ENCODE results near the gene IFNAR1. TPM values are rescaled to one million over a fixed set of nuclear protein-coding genes. Genes with fewer than 3 reads are reported as not detected.

The IFNAR1 gene
- 10 to 100 TPM; 30.7 to 33.1 TPM for total RNA-seq
- long read RNA-seq, full-length matches to known transcripts: 21 of 28 reads
- long read RNA-seq, partial matches to known transcripts: 1 of 28 reads
- long read RNA-seq, other reads (novel, unspliced or antisense): 6 of 28 reads

DNA sequence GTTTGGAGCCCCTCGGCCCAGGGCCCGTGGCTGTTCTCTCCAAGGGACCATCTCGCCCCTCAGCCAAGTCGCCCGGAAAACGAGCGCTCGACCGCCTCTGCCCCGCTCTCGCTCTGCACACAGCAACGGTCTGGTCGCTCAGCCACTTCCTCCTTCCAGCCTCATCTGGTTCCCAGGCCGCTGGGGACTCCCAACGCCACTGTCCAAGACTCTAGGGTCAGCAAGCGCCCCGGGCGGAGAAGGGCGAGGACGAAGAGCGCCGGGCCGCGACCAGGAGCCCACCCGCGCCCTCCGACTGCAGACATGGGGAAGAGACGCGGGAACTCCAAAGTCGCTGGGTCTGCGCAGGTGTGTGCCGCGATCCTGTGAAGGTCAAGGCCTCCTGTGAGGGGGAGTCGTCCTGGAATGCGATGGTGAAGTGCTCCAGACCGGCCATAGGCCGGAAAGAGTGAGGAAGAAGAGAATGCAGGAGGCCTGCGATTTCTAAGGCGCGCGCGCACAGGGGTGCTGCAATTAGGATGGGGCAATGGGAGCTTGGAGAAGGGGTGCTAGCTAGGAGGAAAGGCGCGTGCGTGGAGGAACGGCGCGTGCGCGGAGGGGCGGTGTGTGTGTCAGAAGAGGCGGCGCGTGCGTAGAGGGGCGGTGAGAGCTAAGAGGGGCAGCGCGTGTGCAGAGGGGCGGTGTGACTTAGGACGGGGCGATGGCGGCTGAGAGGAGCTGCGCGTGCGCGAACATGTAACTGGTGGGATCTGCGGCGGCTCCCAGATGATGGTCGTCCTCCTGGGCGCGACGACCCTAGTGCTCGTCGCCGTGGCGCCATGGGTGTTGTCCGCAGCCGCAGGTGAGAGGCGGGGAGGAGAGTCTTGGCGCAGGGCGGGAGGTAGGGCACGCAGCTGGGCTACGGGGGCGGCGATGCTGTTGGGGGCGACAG, at the start of gene IFNAR1:
TSS of gene IFNAR1 (plus strand) at position 680 of the 931 bp plus-strand sequence. CDS start at position 766, 86 bp downstream.
- DNase-seq: peak; percentile 100
- ATAC-seq: peak; percentile 97 to 98
- intact Hi-C loops (cut with DNase I): no loop called here

DNA sequence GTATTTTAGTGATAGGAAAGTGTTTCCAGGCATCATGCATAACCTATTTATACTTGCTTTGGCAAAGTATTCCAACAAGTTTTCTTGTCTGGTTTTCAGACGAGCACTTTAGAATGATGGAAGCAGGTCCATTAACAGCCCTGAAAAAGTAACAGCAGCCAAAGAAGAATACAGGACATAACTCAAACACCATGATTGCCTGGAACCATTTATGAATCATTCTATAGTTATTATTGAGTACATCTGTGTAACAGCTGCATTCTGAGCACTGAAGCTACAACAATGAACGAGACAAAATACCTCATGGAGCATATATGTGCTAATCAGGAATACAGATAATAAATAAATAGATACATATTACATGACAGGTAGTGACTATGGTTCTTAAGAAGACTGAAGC, 46.0 kb upstream of the IFNAR1 start:
- intact Hi-C loops (cut with DNase I): no loop called here

DNA sequence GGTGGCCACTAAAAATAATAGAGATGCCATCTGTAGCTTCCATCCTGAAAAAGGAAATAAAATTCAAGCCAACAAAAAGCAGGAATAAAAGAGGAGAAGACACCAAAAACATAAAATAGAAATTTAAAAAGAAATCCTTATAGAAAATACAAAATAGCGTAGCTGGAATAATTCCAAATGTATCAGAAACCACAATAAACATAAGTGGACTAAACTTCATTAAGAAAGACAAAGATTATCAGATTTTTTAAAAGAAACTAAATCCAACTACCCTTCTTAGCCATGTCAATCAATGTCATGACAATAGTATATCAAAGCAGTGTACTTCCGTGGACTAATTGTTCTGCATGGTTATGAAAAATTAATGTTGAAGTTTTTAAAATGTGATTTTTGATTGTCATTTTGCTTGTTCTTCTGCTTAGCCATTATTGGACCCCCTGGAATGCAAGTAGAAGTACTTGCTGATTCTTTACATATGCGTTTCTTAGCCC, 45.4 kb upstream of the IFNAR1 start:
- no peak for ATAC-seq

More for the DNA sequence above, 46.0 kb upstream of the IFNAR1 start:
- ATAC-seq (no peak), DNase-seq (no peak)

DNA sequence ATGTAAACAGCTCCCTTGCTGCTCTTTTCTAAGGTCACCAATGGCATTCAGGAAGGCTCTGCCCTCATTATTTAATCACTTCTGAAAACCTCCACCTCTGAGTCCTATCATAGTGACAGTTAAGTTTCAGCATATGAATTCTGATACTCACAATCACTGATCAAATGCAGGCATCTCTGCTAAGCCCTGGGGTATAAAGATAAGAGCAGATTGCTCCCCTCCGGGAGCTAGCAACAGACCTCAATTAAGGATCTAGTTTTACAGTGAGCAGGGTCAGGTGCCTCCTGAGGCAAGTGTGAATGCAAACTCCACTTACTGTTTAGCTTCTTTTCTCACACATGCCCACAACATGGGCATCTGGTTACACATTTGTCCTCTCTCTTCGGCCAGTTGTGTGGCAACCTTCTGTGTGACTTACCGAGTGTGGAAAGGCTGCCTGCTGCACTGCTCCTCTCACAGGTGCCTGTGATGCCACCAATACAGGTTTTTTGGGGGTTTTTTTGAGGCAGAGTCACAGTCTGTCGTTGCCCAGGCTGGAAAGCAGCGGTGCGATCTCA, 43.6 kb upstream of the IFNAR1 start:
- intact Hi-C loops (cut with DNase I): no loop called here
- DNase-seq (no peak), ATAC-seq (no peak)

More for the DNA sequence above, 45.4 kb upstream of the IFNAR1 start:
- no peak for DNase-seq
- intact Hi-C loops (cut with DNase I): no loop called here

DNA sequence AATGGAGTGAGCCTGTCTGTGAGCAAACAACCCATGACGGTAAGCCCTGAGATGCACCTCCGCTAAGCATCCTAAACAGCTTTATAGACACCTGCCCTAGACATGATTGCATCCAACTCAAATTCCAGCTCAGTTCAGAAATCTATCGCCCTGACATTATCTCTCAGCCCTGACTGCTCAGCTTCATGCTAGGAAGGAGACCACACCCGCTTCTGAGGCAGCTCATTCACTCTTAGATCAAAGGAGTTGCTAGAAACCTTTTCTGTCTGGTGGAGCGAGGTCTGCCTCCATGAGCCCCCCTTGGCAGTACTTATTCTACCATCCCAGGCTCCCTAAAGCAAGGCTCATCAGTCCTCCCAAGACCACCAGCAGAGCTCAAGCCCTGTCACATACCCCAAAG, 41.6 kb upstream of the IFNAR1 start:
- intact Hi-C loops (cut with DNase I): no loop called here
- DNase-seq: no peak
- ATAC-seq: no peak

DNA sequence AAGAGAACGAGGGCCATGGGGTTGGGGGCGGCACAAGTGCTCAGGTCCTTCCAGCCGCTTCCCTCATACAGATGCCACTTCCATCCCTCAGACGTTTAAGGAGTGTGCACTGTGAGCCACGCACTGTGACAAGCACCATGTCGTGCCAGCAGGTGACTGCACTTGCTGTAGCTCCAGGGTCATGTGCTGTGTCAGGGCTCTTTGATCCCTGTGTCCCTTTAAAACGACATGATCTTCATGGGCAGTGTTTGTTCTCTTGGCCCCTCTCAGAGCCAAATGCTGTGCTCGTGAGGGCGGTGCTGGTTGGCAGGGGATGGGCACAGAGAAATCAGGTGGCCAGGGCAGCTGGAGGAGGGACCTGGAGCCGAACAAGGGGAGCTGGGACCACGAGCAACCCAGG, 38.7 kb upstream of the IFNAR1 start:
- ATAC-seq: no peak
- intact Hi-C loops (cut with DNase I): no loop called here
- DNase-seq: no peak

DNA sequence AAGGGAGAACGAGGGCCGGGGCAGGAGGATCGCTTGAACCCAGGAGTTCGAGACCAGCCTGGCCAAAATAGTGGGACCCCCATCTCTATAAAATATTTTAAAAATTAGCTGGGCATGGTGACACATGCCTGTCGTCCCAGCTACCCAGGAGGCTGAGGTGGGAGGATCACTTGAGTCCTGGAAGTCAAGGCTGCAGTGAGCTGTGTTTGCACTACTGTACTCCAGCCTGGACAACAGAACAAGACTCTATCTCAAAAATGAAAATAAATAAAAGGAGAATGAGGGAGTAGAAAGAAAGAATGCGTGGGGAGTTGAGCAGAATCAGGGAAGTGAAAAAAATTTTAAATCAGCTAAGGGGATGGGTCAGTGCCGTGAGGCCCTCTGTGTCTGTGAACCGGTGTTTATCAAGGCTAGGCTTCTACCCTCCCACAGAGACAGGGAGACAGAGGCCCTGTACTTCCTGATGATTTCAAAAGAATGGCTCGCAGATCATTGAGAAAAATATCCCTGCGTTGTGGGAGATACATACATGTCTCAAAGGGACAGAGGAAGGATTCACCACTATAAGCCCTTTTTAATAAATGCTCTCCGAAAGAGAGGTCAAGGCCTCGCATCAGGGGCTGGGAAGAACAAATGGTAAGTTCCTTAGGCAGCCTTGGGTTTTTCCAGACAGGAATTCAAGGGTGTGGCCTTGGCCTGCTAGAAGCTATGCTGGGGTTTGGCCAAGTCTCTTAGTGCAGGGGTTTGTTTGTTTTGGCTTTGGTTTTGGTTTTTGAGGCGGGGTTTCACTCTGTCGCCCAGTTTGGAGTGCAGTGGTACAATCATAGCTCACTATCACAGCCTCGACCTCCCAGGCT, 37.9 kb upstream of the IFNAR1 start:
- DNase-seq (peak; percentile 74), ATAC-seq (peak; percentile 76 to 87)
- intact Hi-C loops (cut with DNase I): no loop called here

DNA sequence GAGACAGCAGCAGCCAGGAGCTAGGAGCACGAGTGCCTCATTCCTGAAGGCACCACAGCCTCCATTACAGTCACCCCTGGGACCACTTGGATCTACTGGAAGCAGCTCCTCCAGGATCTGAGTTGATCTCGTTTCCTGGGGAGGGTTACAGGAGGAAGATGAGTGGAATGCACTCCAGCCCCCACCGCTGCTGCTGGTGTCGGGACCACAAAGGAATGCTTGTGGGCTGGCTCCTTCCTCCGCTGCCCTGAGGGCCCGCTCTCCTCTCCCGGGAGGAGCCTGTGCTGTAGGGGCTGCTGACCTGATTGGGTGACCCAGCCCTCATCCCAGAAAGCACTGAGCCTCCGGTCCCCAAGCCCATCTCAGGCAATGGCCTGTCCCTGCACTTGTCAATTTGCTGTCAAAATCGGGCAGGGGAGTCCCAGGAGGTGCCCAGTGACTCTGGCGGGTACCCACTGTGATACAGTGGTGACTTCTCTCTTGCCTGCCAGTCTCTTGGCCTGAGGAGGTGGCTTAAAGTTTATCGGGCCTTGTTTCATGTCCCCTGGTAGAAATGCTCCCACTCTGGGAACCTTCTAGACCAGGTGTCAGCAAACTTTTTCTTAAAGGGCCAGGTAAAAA, 35.5 kb upstream of the IFNAR1 start:
- intact Hi-C loops (cut with DNase I): no loop called here
- DNase-seq (no peak), ATAC-seq (no peak)

DNA sequence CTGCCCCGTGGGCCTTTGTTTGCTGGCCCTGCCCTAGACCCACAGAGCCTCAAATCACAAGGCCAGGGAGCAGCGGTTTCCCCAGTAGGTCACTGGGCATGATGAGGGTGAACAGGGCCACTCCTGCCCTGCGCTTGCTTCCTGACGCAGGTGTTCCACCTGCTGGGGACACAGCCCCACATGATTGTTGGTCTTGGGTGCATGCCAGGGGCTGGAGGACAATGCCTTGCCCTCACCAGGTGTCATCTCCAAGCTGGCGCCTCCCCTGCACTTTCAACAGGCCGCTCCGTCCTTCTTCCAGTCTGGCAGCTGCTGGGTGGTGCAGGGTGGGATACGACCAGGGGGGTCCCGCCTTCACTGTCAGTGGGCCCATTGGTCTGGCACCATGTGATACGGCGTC, 34.3 kb upstream of the IFNAR1 start:
- no peak for DNase-seq
- no peak for ATAC-seq
- intact Hi-C loops (cut with DNase I): no loop called here

DNA sequence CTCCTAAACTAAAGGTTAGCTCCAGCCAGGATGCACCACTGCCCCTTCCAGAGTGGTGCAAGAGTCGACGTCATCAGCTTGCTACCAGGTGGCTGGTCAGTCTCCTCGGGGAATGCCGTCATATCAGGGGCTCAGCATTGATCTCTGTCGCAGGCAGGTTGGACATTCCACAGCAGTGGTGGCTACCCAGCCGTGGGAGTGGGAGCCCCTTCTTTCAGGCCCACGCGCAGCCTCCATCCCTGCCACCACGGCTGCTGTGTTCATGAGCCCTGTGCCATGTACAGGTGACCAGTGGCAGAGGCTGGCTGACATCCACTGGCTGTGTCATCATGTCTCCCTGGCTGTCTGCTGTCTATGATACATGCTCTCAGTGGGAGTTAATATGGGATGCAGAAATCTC, 33.1 kb upstream of the IFNAR1 start:
- intact Hi-C loops (cut with DNase I): no loop called here
- DNase-seq: no peak
- ATAC-seq: no peak

DNA sequence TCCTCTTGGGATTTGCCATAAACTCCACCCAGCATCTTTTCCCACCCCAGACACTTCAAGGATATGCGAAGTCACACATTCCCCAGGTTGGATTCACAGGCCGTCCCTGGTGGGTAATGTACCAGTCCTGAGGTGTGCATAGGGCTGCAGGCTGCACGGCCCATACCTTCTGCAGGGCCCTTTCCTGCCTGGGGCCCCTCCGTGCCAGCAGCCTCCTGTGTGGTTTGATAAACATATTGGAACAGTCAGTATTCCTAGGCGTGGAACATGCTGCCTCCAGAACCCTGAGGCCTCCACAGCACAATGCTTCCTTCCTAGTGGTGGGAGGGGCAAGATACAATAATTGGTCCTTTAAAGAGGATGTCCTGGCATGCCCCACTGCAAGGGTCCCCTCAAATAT, 32.0 kb upstream of the IFNAR1 start:
- intact Hi-C loops (cut with DNase I): no loop called here
- DNase-seq (no peak), ATAC-seq (no peak)

DNA sequence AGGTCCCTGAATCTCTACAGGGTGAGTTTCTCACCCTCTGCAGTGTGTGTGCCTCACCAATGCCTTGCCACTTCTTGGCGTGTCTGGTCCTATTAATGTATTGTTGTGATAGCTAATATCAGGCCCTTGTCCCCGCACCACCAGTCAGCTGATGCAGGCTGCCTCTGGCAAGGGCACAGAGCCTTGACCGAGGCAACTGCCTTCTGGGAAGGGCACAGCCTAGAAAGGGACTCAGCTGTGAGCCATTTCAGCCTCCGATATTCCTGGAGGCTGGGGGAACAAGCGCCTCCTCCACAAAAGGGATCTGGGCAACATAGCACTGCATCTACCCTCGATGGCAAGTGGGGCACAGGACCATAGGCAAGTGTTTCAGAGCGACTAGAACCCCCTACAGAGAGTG, 31.6 kb upstream of the IFNAR1 start:
- DNase-seq (no peak), ATAC-seq (no peak)
- intact Hi-C loops (cut with DNase I): no loop called here

DNA sequence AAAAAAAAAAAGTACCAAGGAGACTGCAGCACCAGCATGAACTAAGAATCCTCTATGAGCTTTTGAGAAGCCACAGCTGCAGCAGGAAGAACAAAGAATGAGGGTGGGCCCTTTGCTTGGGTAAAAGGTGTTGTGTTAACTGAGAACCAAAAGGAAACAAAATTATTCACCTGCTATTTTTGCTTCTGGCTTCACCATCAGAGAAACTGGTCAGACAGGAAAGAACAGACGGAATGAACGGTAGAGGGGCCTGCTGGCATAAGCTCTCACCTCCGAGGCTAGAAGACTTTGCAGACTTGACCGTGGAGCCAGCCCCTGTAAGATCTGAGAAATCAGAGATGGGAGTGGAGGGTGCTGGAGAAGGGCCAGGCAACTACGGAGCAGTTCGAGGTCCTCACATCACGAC, 31.0 kb upstream of the IFNAR1 start:
- DNase-seq (no peak), ATAC-seq (no peak)
- intact Hi-C loops (cut with DNase I): no loop called here

DNA sequence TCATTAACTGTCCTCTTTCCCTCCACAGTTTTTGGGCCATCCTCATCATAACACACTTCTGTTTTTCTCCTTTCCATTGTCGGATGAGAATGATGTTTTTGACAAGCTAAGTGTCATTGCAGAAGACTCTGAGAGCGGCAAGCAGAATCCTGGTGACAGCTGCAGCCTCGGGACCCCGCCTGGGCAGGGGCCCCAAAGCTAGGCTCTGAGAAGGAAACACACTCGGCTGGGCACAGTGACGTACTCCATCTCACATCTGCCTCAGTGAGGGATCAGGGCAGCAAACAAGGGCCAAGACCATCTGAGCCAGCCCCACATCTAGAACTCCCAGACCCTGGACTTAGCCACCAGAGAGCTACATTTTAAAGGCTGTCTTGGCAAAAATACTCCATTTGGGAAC, 28.6 kb upstream of the IFNAR1 start:
- DNase-seq (no peak), ATAC-seq (no peak)
- intact Hi-C loops (cut with DNase I): no loop called here

DNA sequence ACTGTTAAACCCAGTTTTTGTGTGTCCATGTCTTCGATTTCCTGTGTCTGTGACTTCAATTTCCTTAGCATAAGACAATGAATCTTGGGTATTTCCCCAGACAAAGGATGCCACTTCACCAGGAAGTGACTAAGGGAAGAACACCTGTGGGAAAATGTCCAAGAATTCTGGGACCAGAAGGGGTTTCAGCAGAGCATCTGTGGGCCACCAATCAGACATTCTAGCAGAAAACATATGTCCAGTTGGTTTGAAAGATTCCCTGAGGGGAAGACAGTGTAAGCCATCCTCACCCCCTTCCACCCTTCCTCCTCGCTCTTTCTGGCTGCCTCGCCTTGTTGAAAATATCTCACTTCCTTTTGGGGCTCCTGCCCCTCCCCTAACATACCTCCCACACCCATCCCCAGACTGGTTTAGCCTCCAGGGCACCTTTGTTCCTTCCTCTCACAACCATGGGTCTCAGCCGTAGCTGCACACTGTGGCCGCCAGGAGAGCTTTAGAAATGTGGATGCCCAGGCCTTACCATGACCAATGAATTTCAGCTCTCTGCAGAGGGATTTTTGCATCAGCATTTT, 25.5 kb upstream of the IFNAR1 start:
- peak in 1 of 2 donors; percentile 12 for ATAC-seq
- DNase-seq: no peak
- intact Hi-C loops (cut with DNase I): no loop called here

DNA sequence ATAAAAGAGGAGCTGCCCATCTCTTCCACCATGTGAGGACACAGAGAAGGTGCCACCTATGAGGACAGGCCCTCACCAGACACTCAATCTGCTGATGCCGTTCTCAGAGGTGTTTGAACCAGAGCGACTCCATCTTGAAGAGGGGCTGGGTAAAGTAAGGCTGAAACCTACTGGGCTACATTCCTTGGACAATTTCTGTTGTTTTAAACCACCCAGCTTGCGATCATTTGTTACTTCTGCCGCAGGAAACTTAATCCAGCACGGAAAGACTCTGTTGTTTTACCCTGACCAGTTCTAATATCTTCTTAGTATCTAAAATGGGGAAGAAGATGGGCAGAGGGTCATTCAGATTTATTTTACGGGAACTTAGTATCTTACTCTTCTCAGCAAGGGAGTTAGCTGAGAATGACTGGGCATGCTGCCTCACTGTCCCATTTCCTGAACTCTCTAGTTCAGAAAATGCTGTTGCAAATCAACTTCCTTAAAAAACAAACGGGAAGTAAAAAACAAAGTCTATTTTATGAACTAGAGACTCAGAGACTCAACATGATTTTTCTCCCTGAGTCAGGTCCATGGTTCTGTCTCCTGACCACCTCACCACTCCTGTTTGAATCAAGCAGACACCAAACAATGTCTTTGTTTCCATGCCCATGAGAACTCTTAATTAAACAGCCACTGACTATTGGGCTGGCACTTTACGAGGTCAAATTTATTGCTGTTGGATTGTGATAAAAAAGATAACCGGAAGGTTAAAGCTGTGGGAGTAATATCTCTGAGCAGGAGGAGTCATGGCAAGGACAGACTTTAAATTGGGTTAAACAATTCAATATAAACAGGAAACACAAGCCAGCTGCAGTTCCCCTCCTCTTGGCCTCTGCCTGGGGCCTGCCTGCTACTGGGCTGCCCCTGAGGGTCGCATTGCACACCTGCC, 23.8 kb upstream of the IFNAR1 start:
- intact Hi-C loops (cut with DNase I): no loop called here
- DNase-seq (no peak), ATAC-seq (peak; percentile 60 to 70)

DNA sequence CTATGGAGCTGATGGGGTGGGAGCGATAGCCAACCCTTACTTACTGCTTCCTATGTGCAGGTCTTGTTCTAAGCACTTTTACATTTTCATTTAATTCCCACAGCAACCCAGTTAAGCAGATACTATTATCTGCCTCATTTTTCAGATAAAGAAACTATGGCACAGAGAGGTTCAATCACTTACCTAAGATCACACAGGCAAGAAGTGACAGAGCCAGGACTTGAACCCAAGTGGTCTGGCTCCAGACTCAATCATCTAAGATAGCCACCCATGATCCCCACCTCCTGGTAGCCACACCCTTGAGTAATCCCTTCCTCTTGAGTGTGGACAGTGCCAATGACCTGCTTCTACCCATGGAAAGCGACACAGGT, 23.2 kb upstream of the IFNAR1 start:
- no peak for ATAC-seq
- DNase-seq: no peak
- intact Hi-C loops (cut with DNase I): no loop called here

DNA sequence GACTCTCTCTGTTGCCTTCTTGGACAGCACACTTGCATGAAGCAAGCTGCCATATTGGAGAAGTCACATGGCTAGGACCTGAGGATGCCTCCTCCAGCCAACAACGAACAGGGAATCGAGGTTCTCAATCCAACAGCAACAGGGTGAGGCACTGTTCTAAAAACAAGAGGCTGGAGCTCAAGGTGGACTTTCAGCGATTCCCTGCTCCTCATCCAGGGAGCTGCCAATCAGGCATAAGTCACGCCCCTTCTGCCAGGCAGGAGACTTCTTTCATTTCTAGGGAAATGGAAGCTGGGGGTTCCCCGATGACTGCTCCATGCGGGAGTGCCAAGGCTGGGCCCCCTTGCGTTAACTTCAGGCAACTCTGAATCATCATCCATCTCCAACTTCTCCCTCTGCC, 22.7 kb upstream of the IFNAR1 start:
- intact Hi-C loops (cut with DNase I): no loop called here
- ATAC-seq (no peak), DNase-seq (no peak)

All from left cardiac atrium (tissue), 4 donors.